ENCODE results near the gene F13A1.

The F13A1 gene

DNA sequence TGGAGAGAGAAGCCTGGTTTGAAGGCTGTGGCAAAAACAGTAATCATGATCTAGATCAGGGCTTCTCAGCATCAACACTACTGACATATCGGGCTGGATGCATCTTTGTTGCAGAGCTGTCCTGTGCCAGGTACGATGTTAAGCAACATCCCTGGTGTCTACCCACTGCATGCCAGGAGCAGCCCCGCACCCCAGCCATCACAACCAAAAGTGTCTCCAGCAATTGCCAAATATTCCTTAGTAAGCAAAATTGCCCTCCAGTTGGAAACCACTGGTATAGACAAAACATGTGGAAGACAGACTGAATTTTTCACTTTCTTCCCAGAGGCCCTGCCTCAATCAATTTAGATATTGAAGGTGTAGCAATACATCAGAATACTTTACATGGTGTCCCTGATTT, 166.1 kb downstream of the F13A1 start:
- Mint-ChIP-seq H3K9me3 (no peaks in the 10 kb centered on the region), H3K4me1 (no peaks in the 10 kb centered on the region), H3K4me3 (no peak overlapping the region), H3K27me3 (peaks cover 61% of the 10 kb centered on the region), H3K27ac (ENCODE audit: low read depth) (no peak overlapping the region), H3K36me3 (ENCODE audit: insufficient read depth) (no peaks in the 10 kb centered on the region)
- no peak for DNase-seq (ENCODE audit: low spot score in 2 of 2)
- no peak for ATAC-seq (replicated peaks; ENCODE audit: extremely low read depth, poor library complexity, severe bottlenecking)

DNA sequence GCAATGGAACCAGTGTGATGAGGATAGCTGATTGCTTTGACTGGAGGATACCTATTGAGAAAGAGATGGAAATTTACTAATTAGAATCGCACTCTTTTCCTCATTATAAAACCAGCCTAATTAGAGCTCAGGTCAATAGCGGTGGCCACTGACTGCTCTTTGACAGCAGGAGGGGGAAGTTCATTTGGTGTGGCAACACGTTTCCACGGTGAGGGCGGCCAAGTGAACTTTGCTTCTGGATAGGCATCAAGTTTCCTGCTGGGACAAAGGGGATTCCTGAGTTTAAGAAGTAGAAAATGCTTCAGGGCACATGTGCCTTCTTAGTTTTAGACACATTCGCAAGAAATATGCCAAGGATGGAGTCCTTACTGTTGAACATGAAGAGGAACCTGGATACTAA, 168.4 kb downstream of the F13A1 start:
- no peaks in the 10 kb centered on the region for H3K4me1 Mint-ChIP-seq
- no peaks in the 10 kb centered on the region for H3K36me3 Mint-ChIP-seq (ENCODE audit: insufficient read depth)
- ATAC-seq (replicated peaks; ENCODE audit: extremely low read depth, poor library complexity, severe bottlenecking), result no peak
- peaks cover 71% of the 10 kb centered on the region for H3K27me3 Mint-ChIP-seq
- H3K4me3 Mint-ChIP-seq, result no peak overlapping the region
- DNase-seq (ENCODE audit: low spot score in 2 of 2), result no peak
- H3K27ac Mint-ChIP-seq (ENCODE audit: low read depth), result no peak overlapping the region
- H3K9me3 Mint-ChIP-seq, result no peaks in the 10 kb centered on the region

DNA sequence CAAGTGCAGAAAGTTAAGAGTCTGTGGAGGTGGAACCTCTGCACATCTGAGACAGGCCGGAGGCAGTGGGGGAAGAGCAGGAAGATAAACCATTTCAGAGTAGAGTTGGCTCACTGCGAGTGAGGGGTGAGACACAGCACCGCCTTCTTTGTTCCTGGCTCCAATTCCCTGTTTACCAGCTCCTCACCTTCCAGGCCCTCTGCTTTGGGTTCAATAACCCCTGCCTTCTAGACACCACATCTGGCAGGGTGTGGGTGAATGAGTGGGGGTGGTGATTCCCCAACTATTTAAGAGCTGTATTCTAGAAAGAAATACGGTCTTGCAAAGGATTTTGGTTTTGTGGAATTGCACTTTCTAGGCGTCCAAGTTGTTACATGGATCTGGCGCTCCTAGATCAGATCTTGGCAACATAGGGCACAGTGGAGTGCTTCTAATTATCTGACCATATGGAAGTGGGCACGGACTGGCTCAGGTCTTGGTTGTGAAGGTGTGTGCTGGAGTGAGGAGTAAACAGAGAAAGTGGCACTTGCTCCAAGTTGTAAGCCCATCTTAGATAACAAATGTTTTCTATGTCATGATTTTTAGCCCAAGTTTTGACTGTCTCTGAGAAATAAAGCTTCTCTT, 172.2 kb downstream of the F13A1 start:
- Mint-ChIP-seq H3K4me3 (no peak overlapping the region), H3K36me3 (ENCODE audit: insufficient read depth) (no peaks in the 10 kb centered on the region), H3K27ac (ENCODE audit: low read depth) (no peak overlapping the region), H3K9me3 (no peaks in the 10 kb centered on the region), H3K4me1 (no peaks in the 10 kb centered on the region), H3K27me3 (peaks cover 69% of the 10 kb centered on the region)
- ATAC-seq (replicated peaks; ENCODE audit: extremely low read depth, poor library complexity, severe bottlenecking) (no peak), DNase-seq (ENCODE audit: low spot score in 2 of 2) (no peak)

DNA sequence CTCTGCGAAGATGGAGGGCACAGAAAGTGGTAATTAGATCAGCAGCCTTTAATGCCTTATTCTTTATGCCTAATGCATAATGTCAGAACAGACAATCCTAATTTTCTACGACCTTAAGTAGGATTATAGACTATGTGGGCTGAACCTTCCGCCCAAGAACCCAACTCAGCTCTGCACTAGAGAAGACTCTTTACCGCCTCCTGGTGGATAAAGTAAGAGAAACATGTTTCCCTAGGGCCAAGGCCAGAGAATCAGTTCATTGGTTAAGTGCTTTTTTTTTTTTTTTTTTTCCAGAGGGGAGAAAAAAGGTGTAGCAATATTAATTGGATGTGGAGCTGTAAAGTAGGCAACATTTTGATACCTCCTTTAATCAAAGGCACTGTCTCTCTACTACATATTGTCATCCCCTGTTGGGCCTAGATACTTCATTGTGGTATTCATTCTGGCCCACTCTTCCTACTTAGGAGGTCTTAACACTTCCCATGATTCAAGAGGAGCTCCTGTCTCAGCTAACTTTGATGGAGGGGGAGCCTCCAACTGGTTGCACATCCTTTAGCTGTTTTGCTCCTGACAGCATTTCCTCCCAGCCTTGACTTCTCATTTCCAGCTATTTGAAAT, 188.9 kb downstream of the F13A1 start:
- Mint-ChIP-seq H3K4me1 (no peaks in the 10 kb centered on the region), H3K27me3 (peaks cover 12% of the 10 kb centered on the region), H3K27ac (ENCODE audit: low read depth) (no peak overlapping the region), H3K36me3 (ENCODE audit: insufficient read depth) (no peaks in the 10 kb centered on the region), H3K9me3 (no peaks in the 10 kb centered on the region), H3K4me3 (no peak overlapping the region)
- DNase-seq (ENCODE audit: low spot score in 2 of 2), result no peak
- ATAC-seq (replicated peaks; ENCODE audit: extremely low read depth, poor library complexity, severe bottlenecking), result no peak

DNA sequence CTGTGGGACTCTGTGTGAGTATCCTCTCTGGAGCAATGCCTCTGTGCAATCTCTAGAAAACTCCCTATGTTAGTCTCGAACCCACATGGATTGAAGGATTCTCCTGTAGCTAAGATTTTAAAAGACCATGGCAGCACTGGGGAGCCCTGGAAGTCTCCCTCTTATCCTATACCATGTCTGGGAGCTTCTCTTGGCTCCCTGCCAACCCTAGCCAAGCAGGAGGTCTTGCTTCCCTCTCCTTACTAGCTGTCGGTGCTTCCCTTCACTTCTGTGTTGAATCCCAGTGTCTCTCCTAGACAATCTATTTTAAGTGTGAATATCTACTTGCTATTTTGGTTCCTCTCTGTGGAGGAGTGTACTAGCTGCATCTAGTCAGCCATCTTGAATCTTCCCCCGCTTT, 195.0 kb downstream of the F13A1 start:
- H3K27me3 Mint-ChIP-seq, result peaks cover 19% of the 10 kb centered on the region
- no peaks in the 10 kb centered on the region for H3K36me3 Mint-ChIP-seq (ENCODE audit: insufficient read depth)
- ATAC-seq (replicated peaks; ENCODE audit: extremely low read depth, poor library complexity, severe bottlenecking), result no peak
- H3K4me1 Mint-ChIP-seq, result no peaks in the 10 kb centered on the region
- H3K27ac Mint-ChIP-seq (ENCODE audit: low read depth), result no peak overlapping the region
- H3K9me3 Mint-ChIP-seq, result peaks cover 12% of the 10 kb centered on the region
- no peak for DNase-seq (ENCODE audit: low spot score in 2 of 2)
- H3K4me3 Mint-ChIP-seq, result no peak overlapping the region

DNA sequence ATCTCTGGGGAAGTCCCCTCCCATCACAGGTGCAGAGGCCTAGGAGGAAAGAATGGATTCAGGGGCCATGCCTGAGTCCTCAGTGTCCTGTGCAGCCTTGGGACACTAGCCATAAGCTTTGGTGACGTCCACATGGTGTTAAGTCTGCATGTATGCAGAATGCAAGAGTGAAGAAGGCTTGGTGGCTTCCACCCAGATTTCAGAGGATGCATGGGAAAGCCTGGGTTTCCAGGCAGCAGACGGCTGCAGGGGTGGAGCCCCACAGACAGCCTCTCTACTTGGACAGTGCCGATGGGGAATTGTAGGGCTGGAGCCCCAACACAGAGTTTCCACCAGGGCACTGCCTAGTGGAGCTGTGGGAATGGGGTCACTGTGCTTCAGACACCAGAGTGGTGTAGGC, 196.7 kb downstream of the F13A1 start:
- Mint-ChIP-seq H3K9me3 (peaks cover 12% of the 10 kb centered on the region), H3K4me3 (no peak overlapping the region), H3K4me1 (no peaks in the 10 kb centered on the region), H3K36me3 (ENCODE audit: insufficient read depth) (no peaks in the 10 kb centered on the region), H3K27ac (ENCODE audit: low read depth) (no peak overlapping the region), H3K27me3 (peaks cover 36% of the 10 kb centered on the region)
- ATAC-seq (replicated peaks; ENCODE audit: extremely low read depth, poor library complexity, severe bottlenecking) (no peak), DNase-seq (ENCODE audit: low spot score in 2 of 2) (no peak)

DNA sequence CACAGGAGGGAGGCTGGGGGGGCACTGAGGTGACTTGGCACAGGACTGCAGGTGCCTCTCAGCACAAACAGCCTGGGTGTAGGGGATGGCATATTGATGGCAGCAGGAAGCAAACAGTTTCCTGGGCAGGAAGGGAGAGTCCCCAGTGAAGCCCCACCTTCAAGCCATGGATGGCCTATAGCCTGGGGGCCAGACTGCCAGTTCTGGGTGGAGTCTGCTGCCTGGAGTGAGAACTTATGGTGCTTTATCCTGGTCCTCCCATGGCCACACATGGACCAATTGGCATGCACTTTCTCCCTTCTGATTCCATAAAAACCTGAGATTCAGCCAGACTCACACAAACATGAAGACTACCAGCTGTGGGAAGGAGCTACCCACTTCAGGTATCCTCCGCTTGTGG, 198.5 kb downstream of the F13A1 start:
- H3K27me3 Mint-ChIP-seq, result peaks cover 54% of the 10 kb centered on the region
- H3K27ac Mint-ChIP-seq (ENCODE audit: low read depth), result no peak overlapping the region
- peaks cover 17% of the 10 kb centered on the region for H3K9me3 Mint-ChIP-seq
- H3K4me1 Mint-ChIP-seq, result no peaks in the 10 kb centered on the region
- no peaks in the 10 kb centered on the region for H3K36me3 Mint-ChIP-seq (ENCODE audit: insufficient read depth)
- ATAC-seq (replicated peaks; ENCODE audit: extremely low read depth, poor library complexity, severe bottlenecking) (no peak), DNase-seq (ENCODE audit: low spot score in 2 of 2) (no peak)
- no peak overlapping the region for H3K4me3 Mint-ChIP-seq

DNA sequence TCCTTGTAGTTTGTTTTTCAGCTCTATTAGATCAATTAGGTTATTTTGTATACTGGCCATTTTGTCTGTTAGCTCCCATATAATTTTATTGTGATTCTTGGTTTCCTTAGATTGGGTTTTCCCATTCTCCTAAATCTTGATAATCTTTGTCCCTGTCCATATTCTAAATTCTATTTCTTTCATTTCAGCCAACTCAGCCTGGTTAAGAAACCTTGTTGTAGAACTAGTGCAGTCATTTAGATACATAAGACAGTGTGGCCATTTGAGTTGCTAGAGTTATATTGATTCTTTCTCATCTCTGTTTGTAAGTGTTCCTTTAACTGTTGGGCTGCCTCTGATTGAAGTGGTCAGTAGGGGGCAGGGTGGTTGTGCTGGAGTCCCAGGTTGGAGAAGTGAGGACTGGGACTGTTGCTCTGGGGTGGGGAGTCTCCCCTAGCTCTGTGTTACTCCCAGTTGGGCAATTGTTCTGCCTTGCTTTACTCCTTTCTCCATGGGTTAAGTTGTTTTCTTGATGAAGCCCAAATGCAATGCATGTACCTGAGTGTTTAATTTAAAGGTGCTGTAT, 214.9 kb downstream of the F13A1 start:
- DNase-seq (ENCODE audit: low spot score in 2 of 2), result no peak
- Mint-ChIP-seq H3K4me3 (no peak overlapping the region), H3K4me1 (no peaks in the 10 kb centered on the region), H3K9me3 (no peaks in the 10 kb centered on the region), H3K36me3 (ENCODE audit: insufficient read depth) (peaks cover 2% of the 10 kb centered on the region), H3K27ac (ENCODE audit: low read depth) (no peak overlapping the region), H3K27me3 (peaks cover 80% of the 10 kb centered on the region)
- no peak for ATAC-seq (replicated peaks; ENCODE audit: extremely low read depth, poor library complexity, severe bottlenecking)

All from central memory CD8-positive, alpha-beta T cell (primary cell).